Measurements from ENCODE around the gene OR5H1. TPM values are rescaled to one million over a fixed set of nuclear protein-coding genes. Genes with fewer than 3 reads are reported as not detected.
"Not testable (repeated sequence)": the region's sequence is repeated elsewhere in the genome, so short reads cannot be mapped to it uniquely, and the experiment has no call there.

Gene OR5H1
- polyA plus RNA-seq, 2 of the 4 experiments (the other 2 are of a cell fraction): not detected

DNA sequence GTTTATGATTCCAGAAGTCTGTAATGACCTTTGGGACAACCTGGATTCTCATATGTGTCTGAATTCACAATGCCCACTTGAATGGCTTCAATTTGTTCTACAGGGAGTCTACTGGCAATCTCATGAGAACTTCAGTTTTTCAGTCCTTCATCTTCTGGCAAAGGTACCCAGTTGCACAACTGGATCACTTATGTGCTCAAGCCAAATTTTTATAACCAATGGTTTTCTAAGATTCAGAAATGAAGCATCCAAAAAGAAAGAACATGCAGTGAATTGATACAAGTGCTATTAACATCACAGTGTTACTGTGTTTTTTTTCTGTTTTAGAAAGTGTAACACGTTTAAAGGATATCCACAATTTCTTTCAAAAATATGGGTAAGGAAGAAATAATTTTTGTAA, 16.7 kb downstream of the OR5H1 start, which contains the start of gene OR5H14:
Gene OR5H14 (plus strand): TSS at position 301 of the 400 bp plus-strand sequence. CDS start 1,907 bp downstream, outside the sequence.
- H3K27ac ChIP-seq: no peak within 1 kb of the TSS
- WGBS (ENCODE audit: missing lambda C conversion rate): 0% methylated on average over 1 of the region's 1 CpG
- POLR2A ChIA-PET: no interaction called here
- no peak within 1 kb of the TSS for H3K4me3 ChIP-seq
- no peaks in the 10 kb centered on the region for H3K9me3 ChIP-seq
- CTCF ChIA-PET: no interaction called here
- ATAC-seq (no peak), DNase-seq (ENCODE audit: low read depth in 1 of 2, low spot score in 1 of 2) (no peak), FAIRE-seq (no peak)
- H3K4me1 ChIP-seq: no peaks in the 10 kb centered on the region
- TF ChIP-seq NFE2L2 (conservative IDR thresholded peaks at IDR 0.05; ENCODE audit: low read length): no peak
- TF ChIP-seq, protein P1, sequence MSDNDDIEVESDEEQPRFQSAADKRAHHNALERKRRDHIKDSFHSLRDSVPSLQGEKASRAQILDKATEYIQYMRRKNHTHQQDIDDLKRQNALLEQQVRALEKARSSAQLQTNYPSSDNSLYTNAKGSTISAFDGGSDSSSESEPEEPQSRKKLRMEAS (IDR thresholded peaks at IDR 0.05): no peak
- TF ChIP-seq KDM5A (IDR thresholded peaks at IDR 0.05): no peak
- TF ChIP-seq PHF8 (IDR thresholded peaks at IDR 0.05; ENCODE audit: borderline replicate concordance, low read depth): no peak
- no peak for TF ChIP-seq JUN (IDR thresholded peaks at IDR 0.05)
- TF ChIP-seq, protein P2, sequence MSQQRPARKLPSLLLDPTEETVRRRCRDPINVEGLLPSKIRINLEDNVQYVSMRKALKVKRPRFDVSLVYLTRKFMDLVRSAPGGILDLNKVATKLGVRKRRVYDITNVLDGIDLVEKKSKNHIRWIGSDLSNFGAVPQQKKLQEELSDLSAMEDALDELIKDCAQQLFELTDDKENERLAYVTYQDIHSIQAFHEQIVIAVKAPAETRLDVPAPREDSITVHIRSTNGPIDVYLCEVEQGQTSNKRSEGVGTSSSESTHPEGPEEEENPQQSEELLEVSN (IDR thresholded peaks at IDR 0.05; ENCODE audit: borderline replicate concordance, low read depth): no peak
- no peak for TF ChIP-seq RARB (CRISPR knock-in tag; IDR thresholded peaks at IDR 0.05)
- TF ChIP-seq KDM1A (IDR thresholded peaks at IDR 0.05; ENCODE audit: low read depth): no peak
- no peak within 1 kb of the TSS for H3K4me2 ChIP-seq

DNA sequence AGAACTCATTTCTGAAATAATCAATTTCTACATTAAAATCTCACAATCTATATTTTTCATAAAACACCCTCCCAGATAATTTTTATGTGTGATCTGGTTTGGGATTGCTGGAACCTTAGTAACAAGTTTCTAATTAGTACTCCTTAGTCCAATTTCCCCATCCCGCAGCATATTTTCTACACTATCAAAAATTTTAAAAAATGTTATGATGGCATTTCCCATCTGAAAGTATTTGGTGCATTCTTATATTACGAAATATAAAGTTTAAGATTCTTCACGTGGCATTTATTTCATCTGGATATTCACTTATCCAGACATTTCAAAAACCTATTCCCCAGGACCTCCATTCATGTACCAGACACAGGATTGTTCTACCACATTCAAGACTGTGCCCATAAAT, 18.2 kb downstream of the OR5H1 start:
- Histone ChIP-seq H3K27ac (no peak overlapping the region), H3K9me3 (no peaks in the 10 kb centered on the region), H3K4me1 (no peaks in the 10 kb centered on the region), H3K4me3 (no peak overlapping the region), H3K4me2 (no peak overlapping the region)
- no peak for FAIRE-seq
- TF ChIP-seq JUNB (IDR thresholded peaks at IDR 0.05) (no peak), GATA3 (IDR thresholded peaks at IDR 0.05; ENCODE audit: borderline replicate concordance) (no peak)
- TF ChIP-seq, protein P3, sequence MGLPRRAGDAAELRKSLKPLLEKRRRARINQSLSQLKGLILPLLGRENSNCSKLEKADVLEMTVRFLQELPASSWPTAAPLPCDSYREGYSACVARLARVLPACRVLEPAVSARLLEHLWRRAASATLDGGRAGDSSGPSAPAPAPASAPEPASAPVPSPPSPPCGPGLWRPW (IDR thresholded peaks at IDR 0.05): no peak
- WGBS (ENCODE audit: missing lambda C conversion rate): 9% methylated on average over 3 of the region's 3 CpGs
- POLR2A ChIA-PET: no interaction called here
- no peak for ATAC-seq
- CTCF ChIA-PET: no interaction called here
- DNase-seq (ENCODE audit: low read depth in 1 of 2, low spot score in 1 of 2): no peak

DNA sequence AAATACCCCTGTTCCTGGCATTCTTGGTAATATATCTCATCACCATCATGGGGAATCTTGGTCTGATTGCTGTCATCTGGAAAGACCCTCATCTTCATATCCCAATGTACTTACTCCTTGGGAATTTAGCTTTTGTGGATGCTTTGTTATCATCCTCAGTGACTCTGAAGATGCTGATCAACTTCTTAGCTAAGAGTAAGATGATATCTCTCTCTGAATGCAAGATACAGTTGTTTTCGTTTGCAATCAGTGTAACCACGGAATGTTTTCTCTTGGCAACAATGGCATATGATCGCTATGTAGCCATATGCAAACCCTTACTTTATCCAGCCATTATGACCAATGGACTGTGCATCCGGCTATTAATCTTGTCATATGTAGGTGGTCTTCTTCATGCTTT, 18.9 kb downstream of the OR5H1 start:
- H3K4me3 ChIP-seq; CTCF ChIA-PET; H3K9me3 ChIP-seq; H3K27ac ChIP-seq; POLR2A ChIA-PET; H3K4me2 ChIP-seq; H3K4me1 ChIP-seq; FAIRE-seq; ATAC-seq; DNase-seq (ENCODE audit: low read depth in 1 of 2, low spot score in 1 of 2): not testable (repeated sequence)
- 10% methylated on average over 4 of the region's 4 CpGs for WGBS (ENCODE audit: missing lambda C conversion rate)

DNA sequence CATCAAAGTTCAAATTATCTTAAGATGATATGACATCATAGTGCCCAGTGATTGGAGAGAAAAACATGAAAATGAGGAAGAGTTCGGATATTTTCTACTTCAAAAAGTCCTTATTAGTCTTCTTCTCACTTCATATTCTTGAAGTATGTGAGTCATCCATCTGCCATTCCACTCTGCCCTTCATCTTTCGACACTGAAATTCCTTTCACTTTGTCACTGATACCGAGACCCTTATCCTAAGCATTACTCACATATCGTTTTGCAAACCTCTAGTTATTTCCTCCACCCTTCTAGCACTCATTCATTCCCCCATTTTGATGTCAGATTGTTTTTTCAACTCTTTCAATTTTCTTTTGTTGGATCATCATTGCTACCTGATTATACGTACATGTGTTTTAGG, 20.7 kb downstream of the OR5H1 start:
- H3K4me2 ChIP-seq: no peak overlapping the region
- no peak for FAIRE-seq
- WGBS (ENCODE audit: missing lambda C conversion rate): 15% methylated on average over 5 of the region's 5 CpGs
- no peak for DNase-seq (ENCODE audit: low read depth in 1 of 2, low spot score in 1 of 2)
- POLR2A ChIA-PET: no interaction called here
- H3K4me3 ChIP-seq: no peak overlapping the region
- ATAC-seq: no peak
- no peak overlapping the region for H3K27ac ChIP-seq
- H3K9me3 ChIP-seq: no peaks in the 10 kb centered on the region
- no peaks in the 10 kb centered on the region for H3K4me1 ChIP-seq
- CTCF ChIA-PET: no interaction called here
- TF ChIP-seq, protein P4, sequence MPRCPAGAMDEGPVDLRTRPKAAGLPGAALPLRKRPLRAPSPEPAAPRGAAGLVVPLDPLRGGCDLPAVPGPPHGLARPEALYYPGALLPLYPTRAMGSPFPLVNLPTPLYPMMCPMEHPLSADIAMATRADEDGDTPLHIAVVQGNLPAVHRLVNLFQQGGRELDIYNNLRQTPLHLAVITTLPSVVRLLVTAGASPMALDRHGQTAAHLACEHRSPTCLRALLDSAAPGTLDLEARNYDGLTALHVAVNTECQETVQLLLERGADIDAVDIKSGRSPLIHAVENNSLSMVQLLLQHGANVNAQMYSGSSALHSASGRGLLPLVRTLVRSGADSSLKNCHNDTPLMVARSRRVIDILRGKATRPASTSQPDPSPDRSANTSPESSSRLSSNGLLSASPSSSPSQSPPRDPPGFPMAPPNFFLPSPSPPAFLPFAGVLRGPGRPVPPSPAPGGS (IDR thresholded peaks at IDR 0.05): no peak
- TF ChIP-seq, protein P2 (IDR thresholded peaks at IDR 0.05; ENCODE audit: borderline replicate concordance, low read depth): no peak
- TF ChIP-seq MAFK (IDR thresholded peaks at IDR 0.05; ENCODE audit: partially characterized antibody) (no peak), HDAC2 (IDR thresholded peaks at IDR 0.05) (no peak), NR3C1 (IDR thresholded peaks at IDR 0.05) (no peak), MAZ (IDR thresholded peaks at IDR 0.05; ENCODE audit: borderline replicate concordance, low read depth, low read length) (no peak)
- TF ChIP-seq, protein P5, sequence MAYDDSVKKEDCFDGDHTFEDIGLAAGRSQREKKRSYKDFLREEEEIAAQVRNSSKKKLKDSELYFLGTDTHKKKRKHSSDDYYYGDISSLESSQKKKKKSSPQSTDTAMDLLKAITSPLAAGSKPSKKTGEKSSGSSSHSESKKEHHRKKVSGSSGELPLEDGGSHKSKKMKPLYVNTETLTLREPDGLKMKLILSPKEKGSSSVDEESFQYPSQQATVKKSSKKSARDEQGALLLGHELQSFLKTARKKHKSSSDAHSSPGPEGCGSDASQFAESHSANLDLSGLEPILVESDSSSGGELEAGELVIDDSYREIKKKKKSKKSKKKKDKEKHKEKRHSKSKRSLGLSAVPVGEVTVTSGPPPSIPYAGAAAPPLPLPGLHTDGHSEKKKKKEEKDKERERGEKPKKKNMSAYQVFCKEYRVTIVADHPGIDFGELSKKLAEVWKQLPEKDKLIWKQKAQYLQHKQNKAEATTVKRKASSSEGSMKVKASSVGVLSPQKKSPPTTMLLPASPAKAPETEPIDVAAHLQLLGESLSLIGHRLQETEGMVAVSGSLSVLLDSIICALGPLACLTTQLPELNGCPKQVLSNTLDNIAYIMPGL (CRISPR knock-in tag; IDR thresholded peaks at IDR 0.05; ENCODE audit: borderline replicate concordance): no peak
- TF ChIP-seq, protein P6, sequence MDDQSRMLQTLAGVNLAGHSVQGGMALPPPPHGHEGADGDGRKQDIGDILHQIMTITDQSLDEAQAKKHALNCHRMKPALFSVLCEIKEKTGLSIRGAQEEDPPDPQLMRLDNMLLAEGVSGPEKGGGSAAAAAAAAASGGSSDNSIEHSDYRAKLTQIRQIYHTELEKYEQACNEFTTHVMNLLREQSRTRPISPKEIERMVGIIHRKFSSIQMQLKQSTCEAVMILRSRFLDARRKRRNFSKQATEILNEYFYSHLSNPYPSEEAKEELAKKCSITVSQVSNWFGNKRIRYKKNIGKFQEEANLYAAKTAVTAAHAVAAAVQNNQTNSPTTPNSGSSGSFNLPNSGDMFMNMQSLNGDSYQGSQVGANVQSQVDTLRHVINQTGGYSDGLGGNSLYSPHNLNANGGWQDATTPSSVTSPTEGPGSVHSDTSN (IDR thresholded peaks at IDR 0.05): no peak
- TF ChIP-seq, protein P3 (IDR thresholded peaks at IDR 0.05): no peak

All from A549 (cell line).